ACC112 (cell line): ENCODE measurements around the gene LILRA1.
"Not testable (repeated sequence)": the region's sequence is repeated elsewhere in the genome, so short reads cannot be mapped to it uniquely, and the experiment has no call there.

ENCODE experiments used
- H2AFZ ChIP-seq: fragments of 200-600 bp; sonication (generic); one replicate; pipeline ENCODE4 v1.6.0; 2017; ENCODE audit warnings: antibody characterized with exemption, low read length; ENCODE audit not compliant: unreplicated experiment
- H3K27ac ChIP-seq: fragments of 200-600 bp; sonication (generic); 2 replicates; pipeline ENCODE4 v1.5.1; 2014; ENCODE audit warnings: low read depth, mild to moderate bottlenecking, antibody characterized with exemption, low read length, moderate library complexity
- H3K27me3 ChIP-seq: fragments of 200-600 bp; sonication (generic); 2 replicates; pipeline ENCODE4 v1.6.1; 2014; ENCODE audit warnings: mild to moderate bottlenecking, antibody characterized with exemption, low read length, moderate library complexity, mixed read lengths; ENCODE audit not compliant: insufficient read depth
- H3K36me3 ChIP-seq: fragments of 200-600 bp; sonication (generic); 2 replicates; pipeline ENCODE4 v1.6.1; 2016; ENCODE audit warnings: mild to moderate bottlenecking, antibody characterized with exemption, low read length, moderate library complexity, mixed read lengths; ENCODE audit not compliant: insufficient read depth
- H3K4me1 ChIP-seq: fragments of 200-600 bp; sonication (generic); one replicate; pipeline ENCODE4 v1.6.1; 2016; ENCODE audit warnings: low read length, mixed read lengths; ENCODE audit not compliant: insufficient read depth, unreplicated experiment, control insufficient read depth
- H3K4me3 ChIP-seq: fragments of 200-600 bp; sonication (generic); 2 replicates; pipeline ENCODE4 v1.5.1; 2014; ENCODE audit warnings: mild to moderate bottlenecking, low read depth, low read length
- H3K79me2 ChIP-seq: fragments of 200-600 bp; sonication (generic); one replicate; pipeline ENCODE4 v1.6.0; 2016; ENCODE audit warnings: low read length; ENCODE audit not compliant: control insufficient read depth, unreplicated experiment, insufficient read depth

LILRA1 gene

DNA sequence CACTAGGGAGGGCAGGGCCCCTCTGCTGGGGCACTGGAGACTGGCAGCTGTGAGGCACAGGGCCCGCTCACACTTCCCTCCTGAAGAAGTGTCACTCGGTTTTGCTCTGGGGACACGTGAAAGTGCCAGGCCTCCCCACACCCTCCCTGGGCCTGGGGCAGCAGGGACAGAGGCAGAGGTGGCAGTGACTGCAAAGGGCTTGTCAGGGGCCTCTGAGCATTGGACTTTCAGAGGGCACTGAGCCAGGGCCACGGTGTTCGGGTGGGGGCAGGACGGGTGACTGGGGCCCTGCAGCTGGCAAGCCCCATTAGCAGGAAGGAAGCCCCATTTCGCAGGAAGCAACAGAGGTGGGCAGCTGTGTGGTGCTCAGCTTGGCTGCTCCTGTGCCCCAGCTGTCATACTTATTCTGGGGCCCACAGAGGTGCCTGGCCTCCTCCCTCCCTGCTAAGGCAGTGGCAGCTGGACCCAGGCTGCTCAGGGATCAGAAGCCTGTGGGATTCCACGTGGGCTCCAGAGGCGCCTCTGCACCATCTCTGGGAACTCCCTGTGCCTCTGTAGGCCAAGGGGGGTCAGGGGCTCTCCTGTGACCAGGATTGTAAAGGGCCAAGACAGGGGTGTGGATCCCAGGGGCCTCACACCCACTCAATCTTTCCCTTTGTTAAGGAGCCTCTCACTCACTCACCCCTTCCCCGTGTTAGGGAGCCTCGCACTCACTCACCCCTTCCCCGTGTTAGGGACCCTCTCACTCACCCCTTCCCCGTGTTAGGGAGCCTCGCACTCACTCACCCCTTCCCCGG is 31.7 kb downstream of the LILRA1 start:
- H3K27ac ChIP-seq, H3K79me2 ChIP-seq, H3K27me3 ChIP-seq, H3K36me3 ChIP-seq, H3K4me3 ChIP-seq, H3K4me1 ChIP-seq, H2AFZ ChIP-seq: not testable (repeated sequence)

DNA sequence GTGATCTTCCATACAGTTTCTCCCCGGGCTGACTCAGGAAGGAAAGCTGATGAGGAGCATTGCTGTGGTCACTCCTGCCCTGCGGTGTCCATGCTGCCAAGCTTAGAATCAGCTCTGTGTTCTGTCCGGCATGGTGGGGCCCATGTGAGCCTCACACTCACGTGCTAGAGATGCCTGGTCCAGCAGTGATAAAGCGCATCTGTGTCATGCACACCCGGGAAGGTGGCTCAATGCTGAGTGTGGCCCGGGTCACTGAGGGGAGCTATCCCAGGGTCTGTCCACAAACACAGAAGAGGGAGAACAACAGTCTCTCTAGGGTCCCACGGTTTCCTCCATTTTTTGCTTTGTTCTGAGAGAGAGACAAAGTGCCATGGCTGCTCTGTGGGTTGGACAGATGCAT is 33.3 kb downstream of the LILRA1 start:
- no peak overlapping the region for H3K4me3 ChIP-seq
- no peak overlapping the region for H3K27ac ChIP-seq
- no peak overlapping the region for H2AFZ ChIP-seq
- H3K36me3 ChIP-seq = no peaks in the 10 kb centered on the region
- no peaks in the 10 kb centered on the region for H3K27me3 ChIP-seq
- no peaks in the 10 kb centered on the region for H3K79me2 ChIP-seq
- H3K4me1 ChIP-seq = no peaks in the 10 kb centered on the region

DNA sequence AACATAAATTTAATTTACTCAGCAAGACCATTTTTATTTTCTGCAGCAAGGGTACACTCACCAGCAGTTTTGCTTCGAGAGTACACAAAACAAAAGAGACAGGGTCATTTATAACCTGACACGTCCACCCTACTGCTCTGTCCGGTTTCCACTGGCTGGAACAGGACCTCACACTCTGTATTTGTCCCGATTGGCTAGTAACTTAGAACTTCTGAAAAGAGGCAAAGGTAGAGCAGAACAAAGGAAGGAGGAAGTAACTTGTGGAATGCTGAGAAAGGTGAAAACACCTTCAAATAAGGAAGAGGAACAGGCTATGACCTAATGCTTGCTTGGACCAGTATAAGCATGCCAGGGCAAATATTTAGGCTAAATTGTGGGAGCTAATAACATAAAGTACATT is 34.5 kb downstream of the LILRA1 start:
- H3K27ac ChIP-seq, H3K79me2 ChIP-seq, H3K36me3 ChIP-seq, H2AFZ ChIP-seq, H3K4me1 ChIP-seq, H3K4me3 ChIP-seq, H3K27me3 ChIP-seq: not testable (repeated sequence)

DNA sequence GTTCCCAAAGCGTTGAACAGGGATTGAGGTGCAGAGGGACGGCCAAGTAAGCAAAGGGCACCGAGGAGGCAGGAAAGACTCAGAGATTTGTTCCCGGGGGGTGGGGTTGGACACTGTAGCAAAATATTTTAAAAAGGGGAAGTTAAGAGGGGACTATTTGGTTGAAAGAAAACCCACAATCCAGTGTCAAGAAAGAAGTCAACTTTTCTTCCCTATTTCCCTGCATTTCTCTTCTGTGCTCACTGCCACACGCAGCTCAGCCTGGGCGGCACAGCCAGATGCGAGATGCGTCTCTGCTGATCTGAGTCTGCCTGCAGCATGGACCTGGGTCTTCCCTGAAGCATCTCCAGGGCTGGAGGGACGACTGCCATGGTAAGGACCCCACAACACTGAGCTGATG is 36.8 kb downstream of the LILRA1 start, which contains the start of gene LILRB1:
Gene LILRB1 (plus strand): TSS at position 223 of the 400 bp plus-strand sequence. CDS start 590 bp downstream, outside the sequence.
- H3K27me3 ChIP-seq, H3K36me3 ChIP-seq, H3K27ac ChIP-seq, H3K4me3 ChIP-seq, H2AFZ ChIP-seq, H3K79me2 ChIP-seq, H3K4me1 ChIP-seq: not testable (repeated sequence)

DNA sequence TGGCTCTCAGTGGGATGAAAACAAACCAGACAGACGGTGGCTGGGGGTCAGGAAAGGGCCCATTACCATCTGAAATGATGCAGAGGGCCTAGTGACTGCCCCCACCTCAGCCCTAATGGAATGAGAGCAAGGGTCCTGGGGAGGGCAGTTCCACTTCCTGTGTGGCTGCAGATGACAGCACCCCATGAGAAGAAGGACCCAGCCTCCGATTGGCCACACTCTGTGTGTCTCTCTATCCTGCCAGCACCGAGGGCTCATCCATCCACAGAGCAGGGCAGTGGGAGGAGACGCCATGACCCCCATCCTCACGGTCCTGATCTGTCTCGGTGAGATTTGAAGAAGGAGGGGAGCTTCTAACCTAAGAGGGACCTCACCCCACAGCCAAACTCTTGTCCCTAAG is 37.4 kb downstream of the LILRA1 start:
- Histone ChIP-seq H3K27ac (no peak overlapping the region), H3K4me1 (no peaks in the 10 kb centered on the region), H3K4me3 (no peak overlapping the region), H2AFZ (no peak overlapping the region), H3K79me2 (no peaks in the 10 kb centered on the region), H3K27me3 (no peaks in the 10 kb centered on the region), H3K36me3 (no peaks in the 10 kb centered on the region)

DNA sequence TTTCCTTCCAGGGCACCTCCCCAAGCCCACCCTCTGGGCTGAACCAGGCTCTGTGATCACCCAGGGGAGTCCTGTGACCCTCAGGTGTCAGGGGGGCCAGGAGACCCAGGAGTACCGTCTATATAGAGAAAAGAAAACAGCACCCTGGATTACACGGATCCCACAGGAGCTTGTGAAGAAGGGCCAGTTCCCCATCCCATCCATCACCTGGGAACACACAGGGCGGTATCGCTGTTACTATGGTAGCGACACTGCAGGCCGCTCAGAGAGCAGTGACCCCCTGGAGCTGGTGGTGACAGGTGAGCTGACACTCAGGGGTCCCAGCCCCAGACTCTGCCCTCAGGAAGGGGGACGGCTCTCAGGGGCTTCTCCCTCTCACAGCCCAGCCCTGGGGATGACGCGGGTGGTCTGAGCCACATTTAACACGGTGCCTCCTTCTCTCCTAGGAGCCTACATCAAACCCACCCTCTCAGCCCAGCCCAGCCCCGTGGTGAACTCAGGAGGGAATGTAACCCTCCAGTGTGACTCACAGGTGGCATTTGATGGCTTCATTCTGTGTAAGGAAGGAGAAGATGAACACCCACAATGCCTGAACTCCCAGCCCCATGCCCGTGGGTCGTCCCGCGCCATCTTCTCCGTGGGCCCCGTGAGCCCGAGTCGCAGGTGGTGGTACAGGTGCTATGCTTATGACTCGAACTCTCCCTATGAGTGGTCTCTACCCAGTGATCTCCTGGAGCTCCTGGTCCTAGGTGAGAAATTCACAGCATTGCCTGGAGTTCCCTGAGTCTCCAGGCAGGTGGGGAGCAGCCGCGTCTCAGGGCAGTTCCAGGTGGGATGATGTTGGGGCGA is 38.3 kb downstream of the LILRA1 start:
- H3K36me3 ChIP-seq, H3K4me1 ChIP-seq, H2AFZ ChIP-seq, H3K27me3 ChIP-seq, H3K4me3 ChIP-seq, H3K79me2 ChIP-seq, H3K27ac ChIP-seq: not testable (repeated sequence)

DNA sequence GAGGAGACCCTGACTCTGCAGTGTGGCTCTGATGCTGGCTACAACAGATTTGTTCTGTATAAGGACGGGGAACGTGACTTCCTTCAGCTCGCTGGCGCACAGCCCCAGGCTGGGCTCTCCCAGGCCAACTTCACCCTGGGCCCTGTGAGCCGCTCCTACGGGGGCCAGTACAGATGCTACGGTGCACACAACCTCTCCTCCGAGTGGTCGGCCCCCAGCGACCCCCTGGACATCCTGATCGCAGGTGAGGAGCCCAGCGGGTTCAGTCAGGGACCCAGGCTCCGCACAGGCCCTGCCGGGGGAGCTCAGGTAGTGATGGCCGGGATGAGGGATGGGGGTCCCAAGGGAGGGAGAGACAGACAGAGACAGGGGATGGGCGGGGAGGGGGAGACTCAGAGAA is 39.1 kb downstream of the LILRA1 start:
- H3K4me1 ChIP-seq, H3K27ac ChIP-seq, H3K27me3 ChIP-seq, H3K36me3 ChIP-seq, H2AFZ ChIP-seq, H3K79me2 ChIP-seq, H3K4me3 ChIP-seq: not testable (repeated sequence)

DNA sequence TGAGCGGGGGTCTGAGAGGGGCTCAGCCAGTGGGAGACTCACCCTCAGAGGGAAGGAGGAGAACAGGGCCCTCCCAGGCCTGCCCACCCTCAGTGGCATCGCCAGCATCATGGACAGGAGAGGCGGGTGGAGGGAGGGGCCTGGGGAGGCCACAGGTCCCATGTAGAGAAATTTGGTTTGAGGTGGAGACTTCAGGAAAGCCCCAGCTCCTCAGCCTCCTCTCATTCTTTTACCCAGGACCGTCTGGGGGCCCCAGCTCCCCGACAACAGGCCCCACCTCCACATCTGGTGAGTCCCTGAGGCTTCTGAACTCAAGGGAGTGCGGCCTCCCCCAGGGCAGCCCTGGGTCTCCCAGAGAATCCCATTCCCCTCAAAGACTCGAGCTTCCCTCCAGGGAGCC is 40.0 kb downstream of the LILRA1 start:
- Histone ChIP-seq H3K27ac (no peak overlapping the region), H3K79me2 (no peaks in the 10 kb centered on the region), H2AFZ (no peak overlapping the region), H3K4me3 (no peak overlapping the region), H3K27me3 (no peaks in the 10 kb centered on the region), H3K36me3 (no peaks in the 10 kb centered on the region), H3K4me1 (no peaks in the 10 kb centered on the region)

DNA sequence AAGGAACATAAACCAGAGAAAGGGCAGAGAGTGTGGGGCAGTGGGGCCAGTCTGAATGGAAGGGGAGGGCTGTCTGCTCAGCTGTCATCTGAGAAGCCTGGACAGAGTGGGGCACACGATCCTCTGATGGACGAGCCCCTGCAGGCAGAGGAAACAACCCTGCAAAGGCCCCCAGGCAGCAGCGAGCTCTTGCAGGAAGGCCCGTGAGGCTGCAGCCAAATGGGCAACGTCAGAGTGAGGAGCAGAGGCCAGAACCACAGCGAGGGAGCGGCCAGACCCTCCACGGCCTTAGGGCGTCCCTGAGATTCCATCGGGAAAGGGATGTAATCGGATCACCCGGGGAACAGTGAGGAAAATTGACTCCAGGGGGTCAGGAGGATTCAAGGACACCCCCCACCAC is 42.6 kb downstream of the LILRA1 start:
- H3K27ac ChIP-seq, H3K4me1 ChIP-seq, H3K27me3 ChIP-seq, H3K36me3 ChIP-seq, H2AFZ ChIP-seq, H3K4me3 ChIP-seq, H3K79me2 ChIP-seq: not testable (repeated sequence)

DNA sequence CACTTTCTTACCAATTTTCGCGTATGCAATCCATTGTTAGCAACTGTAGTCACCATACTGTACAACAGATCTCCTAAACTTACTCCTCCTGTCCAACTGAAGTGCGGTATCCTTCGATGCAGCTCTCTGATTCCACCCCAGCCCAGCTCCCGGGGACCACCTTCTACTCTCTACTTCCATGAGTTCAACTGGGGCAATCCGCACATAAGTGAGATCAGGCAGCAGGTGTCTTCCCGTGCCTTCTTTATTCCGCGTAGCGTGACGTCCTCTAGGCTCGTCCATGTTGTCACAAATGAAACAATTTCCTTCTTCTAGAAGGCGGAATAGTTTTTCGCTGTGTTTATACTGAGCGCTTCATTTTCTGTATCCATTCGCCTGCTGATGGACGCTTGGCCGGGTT is 45.3 kb downstream of the LILRA1 start:
- no peaks in the 10 kb centered on the region for H3K36me3 ChIP-seq
- no peak overlapping the region for H2AFZ ChIP-seq
- H3K4me1 ChIP-seq = no peaks in the 10 kb centered on the region
- H3K27me3 ChIP-seq = no peaks in the 10 kb centered on the region
- H3K79me2 ChIP-seq = no peaks in the 10 kb centered on the region
- H3K27ac ChIP-seq = no peak overlapping the region
- no peak overlapping the region for H3K4me3 ChIP-seq

DNA sequence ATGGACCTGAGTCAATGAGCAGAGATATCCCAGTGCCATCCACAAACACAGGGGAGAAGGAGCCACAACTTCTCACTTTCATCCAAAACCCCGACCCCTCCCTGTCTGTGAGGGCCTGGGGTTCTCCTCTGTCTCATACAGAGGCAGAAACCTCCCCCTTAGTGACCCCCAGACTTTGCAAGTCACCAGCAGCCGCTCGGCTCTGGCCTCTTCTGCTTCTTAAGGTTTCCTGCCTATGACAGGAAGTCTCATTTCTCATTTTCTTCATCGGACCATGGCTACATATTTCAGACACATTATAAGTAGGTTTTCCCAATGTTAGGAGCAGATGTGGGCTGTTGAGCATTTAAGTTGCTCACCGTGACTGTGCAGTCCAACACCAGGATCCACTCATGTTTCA is 49.5 kb downstream of the LILRA1 start:
- not testable (repeated sequence) for H3K4me3 ChIP-seq, H3K27me3 ChIP-seq

More for the DNA sequence above, 49.5 kb downstream of the LILRA1 start:
- not testable (repeated sequence) for H3K27ac ChIP-seq, H2AFZ ChIP-seq, H3K4me1 ChIP-seq, H3K79me2 ChIP-seq, H3K36me3 ChIP-seq
